ENCODE measurements around the gene CHTF8. TPM values are rescaled to one million over a fixed set of nuclear protein-coding genes. Genes with fewer than 3 reads are reported as not detected.

CHTF8 gene
- polyA plus RNA-seq, 1 of the 3 experiments (the other 2 are of a cell fraction), result 83.0 TPM

DNA sequence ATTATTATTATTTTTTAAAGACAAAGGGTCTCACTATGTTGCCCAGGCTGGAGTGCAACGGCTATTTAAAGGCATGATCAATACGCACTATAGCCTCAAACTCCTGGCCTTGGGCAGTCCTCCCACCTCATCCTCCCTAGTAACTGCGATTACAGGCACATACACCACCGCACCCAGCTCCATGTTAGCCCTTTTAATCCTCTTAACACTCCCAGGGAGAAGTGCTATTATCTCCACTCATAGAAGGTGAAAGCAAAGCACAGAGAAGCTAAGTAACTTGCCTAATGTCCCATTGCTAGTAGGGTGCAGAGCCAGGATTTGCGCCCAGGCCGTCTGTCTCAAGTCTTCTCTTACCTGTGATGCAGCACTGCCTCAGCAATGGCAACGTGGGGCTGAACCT is 22.0 kb downstream of the CHTF8 start:
- Histone ChIP-seq H4K20me1 (ENCODE audit: insufficient read depth) (0 out of 2 replicates have a peak, but pooled peaks cover 8% of the 10 kb centered on the region), H3K36me3 (replicated peaks in 1 of 2; ENCODE audit: control insufficient read depth in 1 of 2, insufficient read depth in 2 of 2, low read length in 1 of 2) (peaks cover 4 to 36% of the 10 kb centered on the region in 2 experiments), H3K27ac (ENCODE audit: low read depth in 2 of 2, low read length in 1 of 2) (no peak overlapping the region), H3K9me3 (no peaks in the 10 kb centered on the region), H3F3A (replicated peaks; ENCODE audit: insufficient read depth) (peaks cover 1% of the 10 kb centered on the region), H3K9ac (no peak overlapping the region), H2AFZ (ENCODE audit: low read depth) (no peak overlapping the region), H3K4me1 (ENCODE audit: control insufficient read depth in 1 of 2, insufficient read depth in 2 of 2, low read depth in 1 of 2, low read length in 1 of 2) (peaks cover 5 to 10% of the 10 kb centered on the region in 2 experiments; a peak in 1 of 4 replicates), H3K9me2 (no peaks in the 10 kb centered on the region), H3K27me3 (ENCODE audit: insufficient read depth) (no peaks in the 10 kb centered on the region), H3K4me2 (no peak overlapping the region), H3K4me3 (ENCODE audit: low read depth in 2 of 2, low read length in 1 of 2) (no peak overlapping the region), H3K79me2 (ENCODE audit: insufficient read depth) (no peaks in the 10 kb centered on the region)
- CTCF ChIA-PET, result interaction anchor here (0.9 to 7.1 kb wide), 2 partner anchors 14 to 208 kb away, joined by 3 to 62 read pairs; no protein-coding TSS in a partner anchor
- POLR2A ChIA-PET, result no interaction called here
- 94% methylated on average over 7 of the region's 7 CpGs for WGBS (ENCODE audit: low lambda C conversion rate)
- no peak for DNase-seq
- TF ChIP-seq, protein P1, sequence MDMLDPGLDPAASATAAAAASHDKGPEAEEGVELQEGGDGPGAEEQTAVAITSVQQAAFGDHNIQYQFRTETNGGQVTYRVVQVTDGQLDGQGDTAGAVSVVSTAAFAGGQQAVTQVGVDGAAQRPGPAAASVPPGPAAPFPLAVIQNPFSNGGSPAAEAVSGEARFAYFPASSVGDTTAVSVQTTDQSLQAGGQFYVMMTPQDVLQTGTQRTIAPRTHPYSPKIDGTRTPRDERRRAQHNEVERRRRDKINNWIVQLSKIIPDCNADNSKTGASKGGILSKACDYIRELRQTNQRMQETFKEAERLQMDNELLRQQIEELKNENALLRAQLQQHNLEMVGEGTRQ (IDR thresholded peaks at IDR 0.05; ENCODE audit: borderline replicate concordance, low read depth, low read length), result no peak
- TF ChIP-seq, protein P2, sequence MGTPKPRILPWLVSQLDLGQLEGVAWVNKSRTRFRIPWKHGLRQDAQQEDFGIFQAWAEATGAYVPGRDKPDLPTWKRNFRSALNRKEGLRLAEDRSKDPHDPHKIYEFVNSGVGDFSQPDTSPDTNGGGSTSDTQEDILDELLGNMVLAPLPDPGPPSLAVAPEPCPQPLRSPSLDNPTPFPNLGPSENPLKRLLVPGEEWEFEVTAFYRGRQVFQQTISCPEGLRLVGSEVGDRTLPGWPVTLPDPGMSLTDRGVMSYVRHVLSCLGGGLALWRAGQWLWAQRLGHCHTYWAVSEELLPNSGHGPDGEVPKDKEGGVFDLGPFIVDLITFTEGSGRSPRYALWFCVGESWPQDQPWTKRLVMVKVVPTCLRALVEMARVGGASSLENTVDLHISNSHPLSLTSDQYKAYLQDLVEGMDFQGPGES (IDR thresholded peaks at IDR 0.05; ENCODE audit: low read depth, low read length), result no peak
- TF ChIP-seq CHD2 (IDR thresholded peaks at IDR 0.05; ENCODE audit: low read length, partially characterized antibody) (no peak), FOXM1 (IDR thresholded peaks at IDR 0.05; ENCODE audit: low read depth) (no peak), FOSL2 (IDR thresholded peaks at IDR 0.05; ENCODE audit: borderline replicate concordance, low read depth) (no peak), YY1 (IDR thresholded peaks at IDR 0.05; ENCODE audit: low read depth) (no peak), RXRA (IDR thresholded peaks at IDR 0.05; ENCODE audit: borderline replicate concordance, low read depth) (no peak), EP300 (IDR thresholded peaks at IDR 0.05; ENCODE audit: borderline replicate concordance in 1 of 2, low read depth in 1 of 2, low read length in 1 of 2) (no peak), SMC3 (IDR thresholded peaks at IDR 0.05; ENCODE audit: low read depth, low read length) (no peak), TAF1 (IDR thresholded peaks at IDR 0.05; ENCODE audit: borderline replicate concordance, low read depth, low read length) (no peak), SIN3A (IDR thresholded peaks at IDR 0.05; ENCODE audit: borderline replicate concordance, low read depth, low read length) (no peak), RAD21 (IDR thresholded peaks at IDR 0.05; ENCODE audit: low read length) (no peak), MAX (IDR thresholded peaks at IDR 0.05; ENCODE audit: low read depth) (no peak), EZH2phosphoT487 (IDR thresholded peaks at IDR 0.05; ENCODE audit: borderline replicate concordance, low read depth) (no peak), POLR2AphosphoS5 (IDR thresholded peaks at IDR 0.05; ENCODE audit: low read depth, low read length) (no peak), JUND (IDR thresholded peaks at IDR 0.05) (no peak)
- TF ChIP-seq, protein P3, sequence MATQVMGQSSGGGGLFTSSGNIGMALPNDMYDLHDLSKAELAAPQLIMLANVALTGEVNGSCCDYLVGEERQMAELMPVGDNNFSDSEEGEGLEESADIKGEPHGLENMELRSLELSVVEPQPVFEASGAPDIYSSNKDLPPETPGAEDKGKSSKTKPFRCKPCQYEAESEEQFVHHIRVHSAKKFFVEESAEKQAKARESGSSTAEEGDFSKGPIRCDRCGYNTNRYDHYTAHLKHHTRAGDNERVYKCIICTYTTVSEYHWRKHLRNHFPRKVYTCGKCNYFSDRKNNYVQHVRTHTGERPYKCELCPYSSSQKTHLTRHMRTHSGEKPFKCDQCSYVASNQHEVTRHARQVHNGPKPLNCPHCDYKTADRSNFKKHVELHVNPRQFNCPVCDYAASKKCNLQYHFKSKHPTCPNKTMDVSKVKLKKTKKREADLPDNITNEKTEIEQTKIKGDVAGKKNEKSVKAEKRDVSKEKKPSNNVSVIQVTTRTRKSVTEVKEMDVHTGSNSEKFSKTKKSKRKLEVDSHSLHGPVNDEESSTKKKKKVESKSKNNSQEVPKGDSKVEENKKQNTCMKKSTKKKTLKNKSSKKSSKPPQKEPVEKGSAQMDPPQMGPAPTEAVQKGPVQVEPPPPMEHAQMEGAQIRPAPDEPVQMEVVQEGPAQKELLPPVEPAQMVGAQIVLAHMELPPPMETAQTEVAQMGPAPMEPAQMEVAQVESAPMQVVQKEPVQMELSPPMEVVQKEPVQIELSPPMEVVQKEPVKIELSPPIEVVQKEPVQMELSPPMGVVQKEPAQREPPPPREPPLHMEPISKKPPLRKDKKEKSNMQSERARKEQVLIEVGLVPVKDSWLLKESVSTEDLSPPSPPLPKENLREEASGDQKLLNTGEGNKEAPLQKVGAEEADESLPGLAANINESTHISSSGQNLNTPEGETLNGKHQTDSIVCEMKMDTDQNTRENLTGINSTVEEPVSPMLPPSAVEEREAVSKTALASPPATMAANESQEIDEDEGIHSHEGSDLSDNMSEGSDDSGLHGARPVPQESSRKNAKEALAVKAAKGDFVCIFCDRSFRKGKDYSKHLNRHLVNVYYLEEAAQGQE (IDR thresholded peaks at IDR 0.05; ENCODE audit: low read depth, low read length), result no peak
- TF ChIP-seq, protein P4, sequence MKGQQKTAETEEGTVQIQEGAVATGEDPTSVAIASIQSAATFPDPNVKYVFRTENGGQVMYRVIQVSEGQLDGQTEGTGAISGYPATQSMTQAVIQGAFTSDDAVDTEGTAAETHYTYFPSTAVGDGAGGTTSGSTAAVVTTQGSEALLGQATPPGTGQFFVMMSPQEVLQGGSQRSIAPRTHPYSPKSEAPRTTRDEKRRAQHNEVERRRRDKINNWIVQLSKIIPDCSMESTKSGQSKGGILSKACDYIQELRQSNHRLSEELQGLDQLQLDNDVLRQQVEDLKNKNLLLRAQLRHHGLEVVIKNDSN (IDR thresholded peaks at IDR 0.05; ENCODE audit: borderline replicate concordance, low read depth), result no peak
- TF ChIP-seq, protein P5, sequence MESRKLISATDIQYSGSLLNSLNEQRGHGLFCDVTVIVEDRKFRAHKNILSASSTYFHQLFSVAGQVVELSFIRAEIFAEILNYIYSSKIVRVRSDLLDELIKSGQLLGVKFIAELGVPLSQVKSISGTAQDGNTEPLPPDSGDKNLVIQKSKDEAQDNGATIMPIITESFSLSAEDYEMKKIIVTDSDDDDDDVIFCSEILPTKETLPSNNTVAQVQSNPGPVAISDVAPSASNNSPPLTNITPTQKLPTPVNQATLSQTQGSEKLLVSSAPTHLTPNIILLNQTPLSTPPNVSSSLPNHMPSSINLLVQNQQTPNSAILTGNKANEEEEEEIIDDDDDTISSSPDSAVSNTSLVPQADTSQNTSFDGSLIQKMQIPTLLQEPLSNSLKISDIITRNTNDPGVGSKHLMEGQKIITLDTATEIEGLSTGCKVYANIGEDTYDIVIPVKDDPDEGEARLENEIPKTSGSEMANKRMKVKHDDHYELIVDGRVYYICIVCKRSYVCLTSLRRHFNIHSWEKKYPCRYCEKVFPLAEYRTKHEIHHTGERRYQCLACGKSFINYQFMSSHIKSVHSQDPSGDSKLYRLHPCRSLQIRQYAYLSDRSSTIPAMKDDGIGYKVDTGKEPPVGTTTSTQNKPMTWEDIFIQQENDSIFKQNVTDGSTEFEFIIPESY (IDR thresholded peaks at IDR 0.05; ENCODE audit: borderline replicate concordance, low read depth), result no peak

Measured in SK-N-SH (cell line).